Measurements from ENCODE around the gene CARMIL3. TPM values are rescaled to one million over a fixed set of nuclear protein-coding genes. Genes with fewer than 3 reads are reported as not detected.

Gene CARMIL3
- total and polyA plus RNA-seq, 2 of the 4 experiments (the other 2 are of a cell fraction) = under 0.01 TPM; not detected in 1

- Histone ChIP-seq H4K20me1 (ENCODE audit: insufficient read depth, low read length) (peaks cover 19% of the 10 kb centered on the region; the same call in 1 of the 2 replicates), H3K36me3 (ENCODE audit: control insufficient read depth, insufficient read depth, low read length) (peaks cover 45% of the 10 kb centered on the region), H2BK5ac (ENCODE audit: low read depth, low read length, poor library complexity, severe bottlenecking) (no peak overlapping the region), H2AK5ac (ENCODE audit: low read depth, low read length) (no peak overlapping the region), H3K9me3 (ENCODE audit: control insufficient read depth, insufficient read depth, low read length) (no peaks in the 10 kb centered on the region; the same call in 1 of the 2 replicates), H3K79me1 (ENCODE audit: low read depth in 1 of 2, low read length in 2 of 2) (peaks cover 14 to 31% of the 10 kb centered on the region in 2 experiments), H4K5ac (ENCODE audit: low read depth, low read length) (no peak overlapping the region), H2AK9ac (replicated peaks; ENCODE audit: low read depth, low read length, poor library complexity) (no peak overlapping the region), H4K91ac (ENCODE audit: insufficient read depth, low read depth, low read length) (no peak overlapping the region), H3K27me3 (ENCODE audit: control insufficient read depth, insufficient read depth, low read length) (no peaks in the 10 kb centered on the region), H3K4ac (ENCODE audit: low read depth, low read length) (no peak overlapping the region), H2BK15ac (ENCODE audit: low read depth, low read length) (no peak overlapping the region), H3K23ac (ENCODE audit: low read depth, low read length) (no peak overlapping the region; the same call in 1 of the 2 replicates), H3K27ac (ENCODE audit: insufficient read depth, low read length) (no peak overlapping the region), H3K4me3 (ENCODE audit: insufficient read depth, low read depth, low read length) (no peak overlapping the region), H3K9me1 (ENCODE audit: insufficient read depth, low read length) (peaks cover 17% of the 10 kb centered on the region), H3K4me2 (ENCODE audit: low read depth, low read length) (no peak overlapping the region), H2BK120ac (ENCODE audit: low read depth, low read length) (no peak overlapping the region), H2BK20ac (ENCODE audit: low read depth, low read length) (no peak overlapping the region), H4K8ac (ENCODE audit: low read depth in 2 of 2, low read length in 2 of 2) (no peak overlapping the region), H3K56ac (ENCODE audit: extremely low read depth, insufficient read depth, low read length) (no peak overlapping the region), H3K14ac (replicated peaks; ENCODE audit: low read depth, low read length) (no peak overlapping the region), H2AFZ (replicated peaks; ENCODE audit: low read length, poor library complexity) (no peak overlapping the region), H3K4me1 (ENCODE audit: control insufficient read depth, insufficient read depth, low read length) (peaks cover 4% of the 10 kb centered on the region), H3K9ac (ENCODE audit: low read depth, low read length) (no peak overlapping the region), H3K18ac (ENCODE audit: low read depth, low read length) (no peak overlapping the region)
- WGBS, 2 experiments (ENCODE audit: extremely low coverage in 2 of 2, insufficient read length in 1 of 2) = 100% methylated on average over 1 of the region's 4 CpGs; no CpG with 5 or more reads in 1 of the 2 experiments
- dilution Hi-C loops (cut with HindIII; ENCODE audit: low sequenced_read_pairs, unreplicated experiment) = no loop called here
- no TSS peak for BruUV-seq (replicated peaks)
- no peak for TF ChIP-seq NFE2L2 (IDR thresholded peaks at IDR 0.05; ENCODE audit: low read depth, low read length)
- TF ChIP-seq BHLHE40 (IDR thresholded peaks at IDR 0.05; ENCODE audit: low read depth, low read length) = no peak
- TF ChIP-seq MAZ (IDR thresholded peaks at IDR 0.05; ENCODE audit: borderline replicate concordance, low read depth, low read length) = no peak
- TF ChIP-seq CEBPB (IDR thresholded peaks at IDR 0.05; ENCODE audit: low read depth, low read length) = no peak
- TF ChIP-seq ELK1 (IDR thresholded peaks at IDR 0.05; ENCODE audit: borderline replicate concordance, low read depth, low read length) = no peak
- TF ChIP-seq, protein P1, sequence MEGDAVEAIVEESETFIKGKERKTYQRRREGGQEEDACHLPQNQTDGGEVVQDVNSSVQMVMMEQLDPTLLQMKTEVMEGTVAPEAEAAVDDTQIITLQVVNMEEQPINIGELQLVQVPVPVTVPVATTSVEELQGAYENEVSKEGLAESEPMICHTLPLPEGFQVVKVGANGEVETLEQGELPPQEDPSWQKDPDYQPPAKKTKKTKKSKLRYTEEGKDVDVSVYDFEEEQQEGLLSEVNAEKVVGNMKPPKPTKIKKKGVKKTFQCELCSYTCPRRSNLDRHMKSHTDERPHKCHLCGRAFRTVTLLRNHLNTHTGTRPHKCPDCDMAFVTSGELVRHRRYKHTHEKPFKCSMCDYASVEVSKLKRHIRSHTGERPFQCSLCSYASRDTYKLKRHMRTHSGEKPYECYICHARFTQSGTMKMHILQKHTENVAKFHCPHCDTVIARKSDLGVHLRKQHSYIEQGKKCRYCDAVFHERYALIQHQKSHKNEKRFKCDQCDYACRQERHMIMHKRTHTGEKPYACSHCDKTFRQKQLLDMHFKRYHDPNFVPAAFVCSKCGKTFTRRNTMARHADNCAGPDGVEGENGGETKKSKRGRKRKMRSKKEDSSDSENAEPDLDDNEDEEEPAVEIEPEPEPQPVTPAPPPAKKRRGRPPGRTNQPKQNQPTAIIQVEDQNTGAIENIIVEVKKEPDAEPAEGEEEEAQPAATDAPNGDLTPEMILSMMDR (conservative IDR thresholded peaks at IDR 0.05; ENCODE audit: low read depth, low read length) = no peak
- no peak for TF ChIP-seq RFX5 (IDR thresholded peaks at IDR 0.05; ENCODE audit: low read depth, low read length)
- no peak for TF ChIP-seq POLR2A (IDR thresholded peaks at IDR 0.05; ENCODE audit: low read depth, low read length)
- TF ChIP-seq, protein P2, sequence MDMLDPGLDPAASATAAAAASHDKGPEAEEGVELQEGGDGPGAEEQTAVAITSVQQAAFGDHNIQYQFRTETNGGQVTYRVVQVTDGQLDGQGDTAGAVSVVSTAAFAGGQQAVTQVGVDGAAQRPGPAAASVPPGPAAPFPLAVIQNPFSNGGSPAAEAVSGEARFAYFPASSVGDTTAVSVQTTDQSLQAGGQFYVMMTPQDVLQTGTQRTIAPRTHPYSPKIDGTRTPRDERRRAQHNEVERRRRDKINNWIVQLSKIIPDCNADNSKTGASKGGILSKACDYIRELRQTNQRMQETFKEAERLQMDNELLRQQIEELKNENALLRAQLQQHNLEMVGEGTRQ (IDR thresholded peaks at IDR 0.05; ENCODE audit: low read depth, low read length) = no peak
- ChIA-PET POLR2A (ENCODE audit: unreplicated experiment) (no interaction called here), CTCF (no interaction called here)
- in situ Hi-C loops (cut with MboI; ENCODE audit: low sequenced_read_pairs) = no loop called here
- DNase-seq (no peak), ATAC-seq (ENCODE audit: low read depth) (no peak)
- intact Hi-C loops (cut with micrococcal nuclease) = no loop called here
Measured at GRCh38 chr14:24100197-24100981, 48.6 kb downstream of the CARMIL3 start.

All from IMR-90 (cell line).